HG03565 (cell line): ENCODE results near the gene C3orf52.
A peak's percentile ranks its signal among the peaks of the same experiment; 100 is the strongest.

Experiments used
- ATAC-seq: cut with Tn5 transposase; IDR thresholded peaks from one replicate; pipeline ENCODE4 v1.9.1; 2021; ENCODE audit warnings: mild to moderate bottlenecking, moderate library complexity; ENCODE audit not compliant: unreplicated experiment

The C3orf52 gene

DNA sequence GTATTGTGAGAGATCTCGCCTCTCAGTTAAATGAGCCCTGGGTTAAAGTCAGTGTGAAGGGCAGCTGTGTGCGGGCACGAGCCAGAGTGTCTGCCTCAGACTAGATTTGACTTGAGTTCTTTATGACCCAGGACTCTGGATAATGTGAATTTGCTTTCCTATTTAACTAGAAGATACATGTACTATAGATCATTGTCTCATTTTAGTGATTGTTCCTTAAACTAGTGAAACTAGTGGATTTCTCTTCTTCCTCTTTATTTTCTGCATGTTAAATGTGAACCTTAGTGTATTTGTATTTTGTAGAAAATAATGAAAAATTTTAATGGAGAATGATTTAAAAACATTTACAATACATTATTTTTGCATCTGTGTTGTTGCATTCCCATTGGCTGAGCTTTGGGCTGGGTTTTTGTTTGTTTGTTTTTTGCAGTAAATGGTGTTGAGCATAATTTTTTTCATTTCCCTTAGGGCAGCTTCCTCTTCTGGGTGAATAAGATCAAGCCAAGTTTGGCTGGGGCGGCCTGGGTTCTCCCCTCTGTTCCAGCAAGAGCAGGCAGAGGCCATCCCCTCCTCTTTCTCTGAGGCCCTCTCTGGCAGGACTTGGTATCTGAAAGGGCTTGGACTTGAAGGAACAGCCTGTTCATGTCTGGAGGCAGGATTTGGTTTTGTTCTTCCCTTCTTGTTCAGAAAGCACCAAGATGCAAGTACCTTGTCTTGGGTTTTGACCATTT, 31.8 kb downstream of the C3orf52 start:
- no peak for ATAC-seq

DNA sequence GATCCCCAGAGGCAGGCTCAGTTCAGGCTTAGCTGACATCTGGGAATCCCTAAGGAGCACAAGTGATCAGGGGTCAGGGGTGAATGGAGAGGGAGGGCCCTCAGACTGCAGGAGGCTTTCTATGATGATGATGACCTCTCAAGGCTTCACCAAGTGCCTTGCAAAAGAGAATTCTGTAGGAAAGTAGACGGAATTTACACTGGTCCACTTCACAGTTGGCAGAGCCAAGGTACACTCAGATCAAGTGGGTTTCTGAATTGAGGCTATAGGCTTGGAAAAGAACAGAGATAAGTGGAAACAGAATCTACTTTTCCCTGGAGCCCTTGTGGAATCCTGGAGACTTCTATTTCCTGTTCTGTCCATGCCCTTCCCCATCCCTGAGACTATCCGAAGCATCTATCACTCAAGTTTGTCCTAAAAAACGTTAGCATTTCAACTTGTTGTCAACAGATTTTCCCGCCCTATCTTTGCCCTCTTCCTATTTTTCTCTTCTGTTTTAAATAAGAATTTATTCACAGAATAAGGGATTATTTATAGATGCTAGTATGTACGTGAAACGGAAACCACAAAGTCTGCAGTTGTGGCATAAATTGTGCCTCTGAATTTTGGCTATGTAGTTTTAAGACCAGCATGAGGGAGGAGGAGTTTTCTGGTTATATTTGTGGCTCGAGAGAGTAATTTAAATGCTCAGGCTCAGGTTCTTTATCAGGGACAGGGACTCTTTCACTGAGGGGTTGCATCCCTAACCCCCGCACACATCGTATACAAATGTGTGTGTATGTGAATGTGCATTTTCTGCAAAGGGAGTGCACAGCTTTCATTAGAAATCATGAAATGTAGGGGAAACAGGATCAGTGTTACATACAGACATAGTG, 34.0 kb downstream of the C3orf52 start:
- ATAC-seq = peak; percentile 29

DNA sequence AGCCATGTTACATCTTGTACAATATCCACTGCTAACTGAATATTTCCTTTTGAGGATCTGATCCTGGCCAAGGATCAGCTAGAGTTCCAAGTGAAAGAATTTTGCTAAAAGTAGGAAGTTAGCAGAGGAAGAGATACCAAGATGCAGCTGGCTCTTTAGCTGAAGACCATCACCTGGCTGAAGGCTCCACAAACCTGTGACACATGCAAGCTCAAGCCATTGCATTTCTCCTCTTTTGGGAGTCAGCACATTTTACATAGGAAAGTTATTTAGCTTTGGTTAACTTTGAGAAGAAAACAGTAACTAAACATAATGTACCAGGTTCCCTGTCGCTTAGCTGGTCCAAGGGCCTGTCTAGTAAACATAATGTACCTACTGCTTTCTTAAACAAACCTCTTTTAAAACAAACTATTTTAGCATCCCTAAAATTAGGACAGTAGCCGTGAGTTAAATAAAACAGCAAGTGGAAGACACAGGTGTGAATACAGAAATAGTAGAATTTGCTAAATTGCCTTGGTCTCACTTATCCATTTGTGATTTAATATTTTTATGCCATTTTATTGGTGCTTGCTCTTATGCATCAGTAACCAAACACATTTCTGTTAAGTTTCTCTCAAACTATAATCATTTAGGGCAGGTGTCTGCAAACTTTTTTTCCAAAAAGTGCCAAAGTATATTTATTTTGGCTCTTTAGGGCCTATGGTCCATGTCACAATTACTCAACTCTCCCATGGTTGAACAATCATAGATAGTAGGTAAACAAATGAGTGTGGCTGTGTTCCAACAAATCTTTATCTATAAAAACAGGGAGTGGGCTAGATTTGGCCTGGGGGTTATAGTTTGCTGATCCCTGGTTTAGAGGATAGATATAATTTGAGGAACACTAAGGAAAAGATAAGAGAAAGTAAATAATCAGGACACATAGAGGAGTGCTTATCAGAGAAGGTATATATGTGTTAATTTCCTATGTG, 35.7 kb downstream of the C3orf52 start:
- ATAC-seq = no peak

DNA sequence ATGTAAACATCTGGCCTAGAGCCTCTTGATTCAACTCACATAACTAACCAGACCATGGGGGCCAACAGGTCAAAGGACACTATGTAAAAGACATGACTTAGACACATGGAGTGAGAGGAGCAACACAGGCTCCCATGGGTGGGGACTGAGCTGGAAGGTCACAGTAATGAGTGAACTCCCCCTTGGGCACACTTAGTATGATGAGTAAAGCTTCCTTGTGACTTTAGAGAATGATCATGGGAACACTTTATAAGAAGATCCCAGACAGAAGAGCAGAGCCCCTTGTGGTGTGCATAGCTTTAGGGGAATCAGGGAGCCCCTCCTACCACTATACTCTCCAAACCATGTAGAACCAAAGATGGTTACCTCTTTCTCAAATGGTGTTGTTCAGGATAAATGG, 36.7 kb downstream of the C3orf52 start:
- no peak for ATAC-seq

DNA sequence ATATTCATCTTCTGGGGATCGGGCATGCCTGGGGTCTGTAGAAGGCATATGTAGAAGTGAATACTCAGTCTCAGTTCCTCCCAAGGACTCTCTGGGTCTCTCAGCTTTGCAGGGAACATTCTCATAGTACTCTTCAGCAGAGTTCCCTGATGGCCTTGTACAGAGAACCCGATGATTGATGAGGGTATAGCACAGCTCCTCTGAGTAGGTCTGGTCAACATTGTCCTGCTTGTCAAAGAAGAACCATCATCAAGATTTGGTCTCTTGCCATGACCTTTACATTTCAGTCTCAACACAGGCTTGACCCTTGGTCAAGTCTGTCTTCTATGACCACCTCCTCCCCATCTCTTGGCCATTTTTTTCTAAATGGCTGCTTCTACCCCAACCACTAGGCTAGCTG, 37.4 kb downstream of the C3orf52 start:
- ATAC-seq = no peak

DNA sequence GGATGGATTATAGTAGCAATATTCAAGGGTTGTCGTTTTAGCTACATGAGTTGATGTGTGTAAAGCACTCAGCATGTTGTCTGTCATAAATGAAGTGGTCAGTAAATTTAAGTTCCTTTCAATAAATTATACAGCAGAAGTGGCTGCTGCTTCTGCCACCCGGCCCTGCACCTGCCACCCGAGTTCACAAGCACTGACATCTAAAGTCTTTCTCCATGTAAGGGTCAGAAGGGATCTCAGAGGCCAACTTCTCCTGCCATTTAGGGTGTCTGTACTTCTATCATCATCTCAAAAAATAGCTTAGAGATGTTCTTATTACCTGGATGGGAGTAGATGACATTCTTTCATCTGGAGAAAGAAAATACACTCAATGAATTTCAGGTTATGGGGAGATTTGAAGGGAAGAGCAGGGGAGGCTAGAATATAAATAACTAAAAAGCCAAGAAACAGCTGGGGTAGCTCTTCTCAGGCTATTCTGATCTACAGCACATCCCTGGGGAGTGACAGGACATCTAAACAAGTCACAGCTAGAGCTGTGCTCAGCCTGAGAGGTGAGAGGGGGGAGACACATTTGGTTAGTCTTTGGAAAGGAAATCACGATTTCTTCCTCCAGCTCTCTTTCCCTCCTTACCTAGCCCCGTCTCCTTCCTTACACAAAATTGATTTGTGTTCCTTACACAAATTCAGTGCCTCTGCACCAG, 38.9 kb downstream of the C3orf52 start:
- ATAC-seq = no peak

DNA sequence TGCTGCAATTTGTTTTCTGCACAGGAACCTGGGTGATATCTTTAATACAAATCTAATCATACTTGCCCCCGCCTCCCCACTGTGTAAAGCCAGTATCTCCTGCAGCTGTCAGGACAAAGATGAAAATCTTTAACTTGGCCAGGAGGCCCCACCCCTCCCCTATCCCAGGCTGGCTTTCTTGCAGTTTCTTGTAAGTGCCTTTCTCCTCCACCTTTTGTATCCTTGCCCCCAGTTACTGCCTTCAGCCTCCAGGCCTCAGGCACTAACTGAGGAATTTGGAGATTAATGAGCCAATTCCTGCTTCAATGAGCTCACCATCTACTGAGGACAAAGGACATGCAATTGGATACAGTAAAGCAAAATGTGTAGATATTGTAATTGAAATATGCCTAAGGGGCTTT, 40.3 kb downstream of the C3orf52 start:
- no peak for ATAC-seq

DNA sequence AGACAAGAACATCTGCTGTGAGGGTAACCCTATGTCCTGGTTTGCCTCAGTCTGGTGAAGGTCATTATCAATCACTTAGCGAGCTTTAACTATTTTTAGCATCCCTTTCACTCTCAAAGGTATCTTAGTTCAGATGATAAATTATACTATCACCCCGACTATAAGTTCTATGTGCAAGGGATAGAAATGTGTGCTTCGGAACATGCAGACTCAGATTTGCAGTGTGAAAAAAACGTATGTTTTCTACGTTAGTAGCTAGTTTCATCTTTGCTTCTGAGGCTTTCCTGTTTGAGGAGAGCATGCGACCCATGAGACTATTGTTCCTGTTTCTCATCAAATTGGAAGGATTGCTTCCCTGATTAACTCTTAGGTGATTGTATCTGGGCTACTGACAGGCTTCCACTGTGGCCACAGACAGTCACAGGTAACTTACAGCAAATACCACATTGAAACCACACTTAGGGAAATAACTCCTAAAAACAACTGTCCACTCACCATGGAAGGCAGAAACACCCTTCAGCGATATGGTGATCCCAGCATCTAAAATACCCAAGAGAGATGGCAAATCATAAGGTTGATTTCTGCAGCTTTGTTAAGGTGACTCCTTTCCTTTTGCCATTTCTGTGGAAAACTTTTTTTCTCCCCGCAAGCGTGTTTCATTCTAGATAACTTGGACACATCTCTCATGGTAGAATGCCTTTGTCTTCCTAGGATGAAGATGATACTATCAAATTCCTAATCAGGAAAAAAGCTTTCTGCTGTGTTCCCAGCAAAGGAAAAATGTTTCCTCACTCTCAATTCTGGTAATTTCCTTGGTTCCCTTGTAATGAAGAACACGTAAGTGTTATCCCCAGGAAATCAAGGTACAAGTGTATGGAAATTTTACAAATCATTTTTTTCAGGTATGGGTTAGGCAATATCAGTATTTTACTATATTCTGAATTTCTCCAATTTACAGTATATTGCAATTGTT, 41.6 kb downstream of the C3orf52 start:
- no peak for ATAC-seq

DNA sequence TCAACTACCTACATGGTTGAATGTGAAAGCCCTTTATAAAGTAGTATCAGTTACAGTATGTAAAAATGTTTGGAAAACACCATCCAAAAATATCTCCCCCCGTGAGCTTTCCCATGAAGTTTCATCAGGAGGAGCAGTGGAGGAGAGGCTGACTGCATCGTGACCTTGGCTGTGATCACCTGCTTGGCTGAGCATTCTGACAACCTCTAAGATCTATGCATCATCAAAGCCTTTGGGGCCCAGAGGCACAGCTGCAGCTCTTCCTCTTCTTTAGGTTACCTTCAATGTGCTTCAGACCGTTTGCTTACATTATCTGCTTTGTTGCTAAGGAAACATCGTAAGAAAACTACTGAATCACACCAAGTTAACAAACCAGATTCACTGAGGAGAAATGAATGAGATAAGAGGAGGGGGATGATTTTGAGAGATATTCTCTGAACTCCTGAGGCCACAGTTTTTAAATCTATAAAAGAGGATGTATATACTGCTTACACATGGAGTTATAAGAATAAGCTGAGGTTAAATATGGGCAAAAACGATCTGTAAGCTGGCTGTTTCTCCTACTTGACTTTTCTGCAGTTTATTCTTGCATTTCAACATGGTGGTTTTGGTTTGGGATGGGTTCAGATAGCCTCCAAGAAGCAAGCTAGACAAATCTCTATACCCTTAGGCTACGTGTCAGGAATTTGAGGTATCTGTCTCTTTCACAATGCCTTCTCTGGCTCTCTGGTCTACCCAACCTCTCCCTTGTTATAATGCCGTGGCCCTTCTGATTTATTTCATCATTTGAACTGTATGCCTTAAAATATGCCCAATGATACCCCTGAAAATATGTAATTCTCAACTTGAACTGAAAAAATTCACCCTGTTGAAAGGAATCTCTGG, 42.9 kb downstream of the C3orf52 start:
- ATAC-seq = peak; percentile 30

DNA sequence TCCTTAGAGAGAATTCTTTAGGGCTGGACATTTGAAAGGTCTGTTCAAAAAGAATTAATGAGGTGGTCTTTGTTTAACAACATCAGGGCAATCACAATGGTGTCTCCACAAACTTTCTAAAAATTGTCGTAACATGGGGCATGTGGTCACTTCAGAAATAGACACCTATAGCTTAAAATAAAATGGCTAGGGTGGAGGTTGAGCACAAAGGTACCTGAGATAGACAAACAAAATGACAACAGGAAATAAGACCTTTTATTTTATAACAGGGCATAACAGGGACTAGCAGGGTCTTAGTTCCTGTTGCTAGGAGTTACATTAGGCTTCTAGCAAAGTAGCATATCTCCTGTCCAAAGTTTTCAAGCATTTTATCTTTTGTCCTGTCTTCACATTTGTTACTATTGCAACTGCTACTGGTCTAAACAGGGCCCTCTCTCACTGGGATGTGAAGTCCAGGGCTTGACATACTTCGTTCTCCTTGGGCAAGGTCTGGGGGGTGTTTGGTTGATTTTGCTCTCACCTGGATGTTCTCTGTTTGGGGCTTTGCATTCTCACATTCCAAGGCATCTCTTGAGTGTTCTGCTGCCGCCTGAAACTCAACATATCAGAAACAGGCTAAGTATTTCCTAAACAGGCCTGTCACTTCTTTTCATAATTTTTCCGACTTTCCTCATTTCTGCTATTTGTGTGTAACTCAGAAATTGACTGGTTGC, 43.9 kb downstream of the C3orf52 start:
- no peak for ATAC-seq

DNA sequence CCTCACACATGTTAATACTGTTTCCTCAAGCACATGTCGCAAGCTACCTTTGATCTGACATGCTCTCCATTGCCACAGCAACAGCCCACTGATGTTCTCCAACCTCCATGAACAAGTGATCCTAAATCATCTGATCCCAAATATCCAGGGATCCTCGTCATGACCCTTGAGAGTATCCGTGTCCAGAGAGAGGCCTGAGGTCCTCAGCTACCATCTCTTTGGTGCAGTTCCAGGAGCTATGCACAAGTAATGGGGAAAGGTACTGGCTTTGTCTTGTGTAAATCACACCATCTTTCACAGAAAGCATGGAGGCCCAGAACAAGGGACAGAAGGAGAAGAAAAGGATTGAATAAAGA, 44.4 kb downstream of the C3orf52 start:
- no peak for ATAC-seq

DNA sequence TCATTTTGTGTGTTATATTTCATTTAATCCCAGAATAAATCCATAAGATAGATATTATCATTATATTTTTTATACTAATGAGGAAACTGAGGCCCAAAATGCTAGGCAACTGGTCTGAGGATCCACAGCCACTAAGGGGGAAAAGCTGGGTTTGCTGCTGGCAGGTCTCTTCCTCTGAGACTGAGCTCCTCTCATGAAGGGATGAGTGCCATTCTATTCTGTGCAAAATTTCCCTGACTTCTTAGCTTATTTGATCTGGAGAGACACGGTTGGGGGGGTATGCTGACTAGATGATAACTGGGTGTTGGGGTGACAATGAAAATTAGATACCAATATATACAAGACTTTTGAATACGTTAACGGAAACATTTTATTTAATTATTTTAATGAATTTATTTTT, 44.9 kb downstream of the C3orf52 start:
- ATAC-seq = no peak

DNA sequence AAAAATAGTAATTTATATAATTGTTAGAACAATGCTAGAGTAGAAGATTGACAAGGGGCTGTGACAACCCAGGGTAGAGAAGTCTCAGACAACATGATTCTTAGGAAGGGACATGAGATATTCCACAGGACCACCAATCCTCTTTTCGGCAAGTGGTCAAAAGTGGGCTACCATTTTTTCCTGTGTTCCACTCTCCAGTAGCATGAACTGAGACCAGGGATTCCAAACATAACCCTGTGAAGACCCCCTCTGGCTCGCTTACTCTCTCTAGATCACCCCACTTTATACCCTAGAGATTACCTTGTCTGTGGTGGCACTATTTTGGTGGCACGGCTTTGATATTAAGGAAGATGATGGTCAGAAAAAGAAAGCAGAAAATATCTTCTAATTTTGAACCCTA, 45.9 kb downstream of the C3orf52 start:
- ATAC-seq = no peak

DNA sequence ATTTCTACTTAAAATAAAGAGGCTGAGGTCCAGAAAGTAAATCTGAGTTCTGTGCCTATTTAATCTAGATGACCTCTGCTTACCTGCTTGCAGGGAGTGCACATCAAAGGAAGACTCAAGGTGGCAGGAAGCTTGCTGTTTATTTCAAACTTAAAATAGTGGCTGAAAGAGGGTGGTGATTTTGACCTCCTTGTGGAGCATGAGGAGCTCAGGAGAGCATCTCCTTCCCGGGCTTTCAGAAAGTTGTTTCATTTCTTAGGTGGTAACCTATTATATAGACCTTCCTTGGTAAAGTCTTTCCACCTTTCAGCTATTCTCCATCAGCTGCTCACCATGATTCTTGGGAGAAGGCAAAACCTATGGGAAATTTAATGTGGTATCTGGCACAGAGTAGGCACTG, 46.4 kb downstream of the C3orf52 start:
- ATAC-seq = no peak

DNA sequence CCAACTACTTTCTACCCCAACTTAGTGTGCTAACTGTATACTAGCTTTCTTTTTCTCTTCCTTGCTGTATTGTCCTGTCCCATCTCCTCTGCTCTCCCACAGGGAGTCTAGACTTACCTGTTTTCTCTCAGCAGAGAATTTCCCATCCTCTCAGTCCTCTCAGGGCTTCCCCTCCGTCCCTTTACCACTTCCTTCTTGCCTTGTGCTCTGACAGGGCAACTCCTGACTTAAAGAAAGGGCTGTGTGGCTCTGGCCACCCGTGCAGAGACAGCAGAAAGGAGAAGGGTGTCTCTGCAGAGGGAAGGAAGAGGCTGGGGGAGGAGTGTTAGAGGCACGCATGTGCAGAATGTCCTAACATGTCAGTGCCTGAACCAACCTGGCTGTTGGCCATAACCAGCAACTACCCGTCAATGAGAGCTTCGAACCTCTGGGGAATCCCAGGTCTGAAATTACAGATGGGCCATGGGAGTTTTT, 46.8 kb downstream of the C3orf52 start, which contains the start of gene GCSAM:
Gene GCSAM (minus strand): TSS at position 274 of the 474 bp plus-strand sequence. CDS start 128 bp downstream, at position 146.
- ATAC-seq = peak; percentile 63

DNA sequence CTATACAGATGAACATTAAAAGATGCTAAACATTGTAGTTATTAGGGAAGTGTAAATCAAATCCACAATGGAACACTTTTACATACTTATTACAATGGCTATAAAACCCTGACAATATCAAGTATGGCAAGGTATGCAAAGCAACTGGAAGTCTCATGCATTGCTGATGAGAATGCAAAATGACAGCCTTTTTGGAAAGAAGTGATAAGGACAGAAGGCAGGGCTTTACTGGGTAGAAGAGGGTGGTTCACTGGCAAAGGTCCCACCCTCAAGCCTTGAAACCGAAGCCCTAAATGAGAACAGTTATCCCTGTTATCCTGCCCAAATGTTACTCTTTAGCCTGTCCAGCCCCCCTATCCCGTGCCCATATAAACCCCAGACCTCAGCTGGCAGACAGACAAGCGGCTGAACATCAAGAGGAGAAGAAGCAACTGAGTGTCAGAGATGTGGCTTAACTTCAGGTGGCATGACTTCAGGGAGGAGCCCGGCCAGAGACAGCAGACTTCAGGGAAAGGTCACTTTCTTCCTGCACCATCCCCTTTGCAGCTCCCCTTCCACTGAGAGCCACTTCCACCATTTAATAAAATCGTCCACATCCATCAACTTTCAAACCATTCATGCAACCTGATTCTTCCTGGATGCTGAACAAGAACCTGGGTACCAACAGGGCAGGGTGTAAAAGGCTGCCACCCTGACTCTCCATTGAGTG, 47.6 kb downstream of the C3orf52 start:
- no peak for ATAC-seq
